ENCODE measurements around the gene PSMB11. TPM values are rescaled to one million over a fixed set of nuclear protein-coding genes. Genes with fewer than 3 reads are reported as not detected.

Gene PSMB11
- total and polyA plus RNA-seq, 2 donors (not counting 1 experiment from before 2014, with no cell fraction given): not detected

- POLR2A ChIA-PET: no interaction called here
- no peak overlapping the region for H3K9ac ChIP-seq (ENCODE audit: low read length)
- no peaks in the 10 kb centered on the region for H3K27me3 Mint-ChIP-seq
These were observed 7.0 kb downstream of the PSMB11 start for GRCh38 chr14:23049011-23049410.

More at GRCh38 chr14:23049011-23049410, 7.0 kb downstream of the PSMB11 start:
- Histone ChIP-seq H3K4me3 (ENCODE audit: control extremely low read depth in 1 of 5, extremely low read depth in 1 of 5, insufficient read depth in 1 of 5, low read depth in 2 of 5, low read length in 4 of 5) (no peak overlapping the region), H3K9me3 (ENCODE audit: control extremely low read depth in 1 of 3, control insufficient read depth in 2 of 3, insufficient read depth in 1 of 3, low read length in 2 of 3) (no peaks in the 10 kb centered on the region), H3K27me3 (replicated peaks in 1 of 4; ENCODE audit: control extremely low read depth in 1 of 4, control insufficient read depth in 3 of 4, insufficient read depth in 4 of 4, low read length in 3 of 4) (no peaks in the 10 kb centered on the region), H3K79me2 (ENCODE audit: control insufficient read depth, insufficient read depth, low read length) (no peaks in the 10 kb centered on the region), H4K20me1 (ENCODE audit: control insufficient read depth, insufficient read depth, low read length, poor library complexity, severe bottlenecking) (no peaks in the 10 kb centered on the region), H3K4me1 (ENCODE audit: control insufficient read depth in 2 of 2, insufficient read depth in 2 of 2, low read length in 2 of 2) (no peaks in the 10 kb centered on the region), H3K4me2 (replicated peaks; ENCODE audit: low read depth, low read length, poor library complexity, severe bottlenecking) (no peak overlapping the region), H3K27ac (ENCODE audit: low read length in 2 of 2) (no peak overlapping the region), H2AFZ (ENCODE audit: insufficient read depth, low read depth, low read length, poor library complexity, severe bottlenecking) (no peak overlapping the region), H3K36me3 (replicated peaks in 1 of 2; ENCODE audit: control extremely low read depth in 1 of 2, control insufficient read depth in 1 of 2, extremely low read depth in 1 of 2, insufficient read depth in 2 of 2, low read length in 1 of 2) (no peaks in the 10 kb centered on the region)
- DNase-seq (no peak), ATAC-seq (ENCODE audit: low read depth) (no peak)
- WGBS (ENCODE audit: insufficient coverage): 95% methylated on average over 6 of the region's 9 CpGs
- TF ChIP-seq EZH2 (IDR thresholded peaks at IDR 0.05; ENCODE audit: borderline replicate concordance, insufficient read depth, low read depth, low read length, poor library complexity, severe bottlenecking): no peak
- no peak for TF ChIP-seq CTCF (IDR thresholded peaks at IDR 0.05)
- CTCF ChIA-PET: interaction anchor here (0.9 kb wide), 1 partner anchor 9 kb away, joined by 3 read pairs; no protein-coding TSS in a partner anchor
- no peaks in the 10 kb centered on the region for H3K4me1 Mint-ChIP-seq
- H3K9me3 Mint-ChIP-seq (ENCODE audit: insufficient read depth): no peaks in the 10 kb centered on the region
- intact Hi-C loops (cut with micrococcal nuclease): no loop called here
- no peak overlapping the region for H3K4me3 Mint-ChIP-seq
- H3K27ac Mint-ChIP-seq: no peak overlapping the region
